K562 (cell line): ENCODE results near the gene ST7. TPM values are rescaled to one million over a fixed set of nuclear protein-coding genes. Genes with fewer than 3 reads are reported as not detected.
A peak's percentile ranks its signal among the peaks of the same experiment; 100 is the strongest.

Experiments used
- ASH1L ChIP-seq: fragments of 450-650 bp; IDR thresholded peaks from 2 replicates; pipeline ENCODE4 v1.6.1; 2018; ENCODE audit warnings: borderline replicate concordance, mild to moderate bottlenecking, low read depth; ENCODE audit not compliant: partially characterized antibody
- CHD7 ChIP-seq: fragments of 200-600 bp; sonication (generic); IDR thresholded peaks from one replicate; pipeline ENCODE4 v1.6.1; 2012; ENCODE audit warnings: mild to moderate bottlenecking, low read depth, low read length, inconsistent platforms
- CREBBP ChIP-seq: IDR thresholded peaks from one replicate; pipeline ENCODE4 v1.6.1; 2012; ENCODE audit warnings: low read depth, mild to moderate bottlenecking, control low read depth, inconsistent platforms, low read length
- DIDO1 ChIP-seq: fragments of 450-650 bp; IDR thresholded peaks from 2 replicates; pipeline ENCODE4 v1.6.1; 2016; ENCODE audit warnings: low read depth, missing biosample characterization, missing genetic modification characterization
- FIP1L1 ChIP-seq: fragments of 200-400 bp; formaldehyde crosslinking; IDR thresholded peaks from 2 replicates; pipeline ENCODE4 v1.6.1; 2018; ENCODE audit warnings: mild to moderate bottlenecking, low read depth, low read length; ENCODE audit not compliant: poor library complexity, severe bottlenecking
- HDAC8 ChIP-seq: fragments of 450-650 bp; IDR thresholded peaks from 2 replicates; pipeline ENCODE4 v1.6.1; 2016; ENCODE audit warnings: mild to moderate bottlenecking, missing genetic modification characterization, moderate library complexity, missing compliant biosample characterization
- HMG20B ChIP-seq: fragments of 250-450 bp; sonication (Bioruptor Pico); IDR thresholded peaks from 2 replicates; pipeline ENCODE4 v1.5.0; 2021; ENCODE audit warnings: mild to moderate bottlenecking
- LARP7 ChIP-seq: fragments of 450-650 bp; IDR thresholded peaks from 2 replicates; pipeline ENCODE4 v1.6.1; 2016
- MIER1 ChIP-seq: fragments of 450-650 bp; IDR thresholded peaks from 2 replicates; pipeline ENCODE4 v1.6.1; 2016; ENCODE audit warnings: antibody characterized with exemption, mild to moderate bottlenecking, low read depth
- POLR2B ChIP-seq: fragments of 450-650 bp; IDR thresholded peaks from 2 replicates; pipeline ENCODE4 v1.6.1; 2018; ENCODE audit warnings: low read depth; ENCODE audit not compliant: partially characterized antibody
- SP2 ChIP-seq: IDR thresholded peaks from 2 replicates; pipeline ENCODE4 v1.6.1; 2011; ENCODE audit warnings: mild to moderate bottlenecking, low read depth, low read length, moderate library complexity; ENCODE audit not compliant: poor library complexity, severe bottlenecking; ENCODE audit errors: extremely low read depth
- TRIM24 ChIP-seq, 2 experiments: fragments of 450-650 bp; IDR thresholded peaks; 2 replicates each; pipeline ENCODE4 v1.6.1; 2016
- ZBTB17 ChIP-seq: fragments of 450-650 bp; formaldehyde crosslinking; IDR thresholded peaks from 2 replicates; pipeline ENCODE4 v1.4.0; 2020; ENCODE audit warnings: mild to moderate bottlenecking
- ZBTB2 ChIP-seq: fragments of 450-650 bp; IDR thresholded peaks from 2 replicates; pipeline ENCODE4 v1.6.1; 2016; ENCODE audit warnings: antibody characterized with exemption
- ZNF165 ChIP-seq: fragments of 250-450 bp; sonication (Bioruptor Pico); IDR thresholded peaks from 2 replicates; pipeline ENCODE4 v1.4.0; 2020; ENCODE audit warnings: borderline replicate concordance
- ZNF174 ChIP-seq: fragments of 250-450 bp; sonication (Bioruptor Pico); IDR thresholded peaks from 2 replicates; pipeline ENCODE4 v1.4.0; 2020; ENCODE audit warnings: mild to moderate bottlenecking
- polyA plus RNA-seq, 8 experiments: library from polyadenylated mRNA; depleted of rRNA in 4 of 8; stranded (reverse) in 5 of 8; unstranded in 3 of 8; fragments of >200 nt; fragmentation: Nextera tagmentation in 2 of 8; fragmentation: Illumina TruSeq in 1 of 8; extraction: Ambion mirVana in 2 of 8; extraction: Trizol in 1 of 8; gene quantifications; 2 replicates each; pipeline versions ENCODE4 v1.2.1 to v1.2.3, GENCODE V29; 2011 to 2014; ENCODE audit warnings: inconsistent platforms in 1 of 8, missing spikeins in 1 of 8
- total RNA-seq, 7 experiments: library from RNA; depleted of rRNA in 6 of 7; stranded (reverse); fragments of >200 nt in 6 of 7; fragmentation: Illumina TruSeq in 2 of 7; extraction: Trizol in 2 of 7; gene quantifications; 2 replicates each; pipeline versions ENCODE4 v1.2.1 to v1.2.3, GENCODE V29; 2011 to 2021; ENCODE audit warnings: low replicate concordance in 1 of 7

The ST7 gene
- total and polyA plus RNA-seq, 9 of the 15 experiments (the other 6 are each of a cell fraction or from before 2014, with no cell fraction given), result 23.9 to 56.3 (median 36.9) TPM

- TF ChIP-seq ZBTB2, result no peak; the same call in 1 of the 2 replicates
- TF ChIP-seq LARP7, result peak; percentile 56; the same call in 1 of the 2 replicates
- no peak for TF ChIP-seq DIDO1 (tag)
- TF ChIP-seq POLR2B, result no peak
- no peak for TF ChIP-seq HMG20B (CRISPR knock-in tag)
- TF ChIP-seq SP2, result no peak
- 0 out of 2 replicates have a peak, but pooled peaks have one; percentile 16 for TF ChIP-seq ZNF165 (CRISPR knock-in tag)
- TF ChIP-seq TRIM24 (IDR thresholded peaks at IDR 0.05), result no peak
- no peak for TF ChIP-seq HDAC8 (tag)
- no peak for TF ChIP-seq ASH1L
- no peak for TF ChIP-seq ZNF174 (CRISPR knock-in tag)
- TF ChIP-seq ZBTB17 (CRISPR knock-in tag), result no peak
- TF ChIP-seq FIP1L1, result no peak
- TF ChIP-seq CHD7, result no peak
- TF ChIP-seq MIER1, result no peak
- TF ChIP-seq CREBBP, result no peak
Observed at GRCh38 chr7:117015258-117016184, 62.2 kb downstream of the ST7 start (continued).
